Astrocyte (in vitro differentiated cells and primary cell): ENCODE data around the gene CABLES1. TPM values are rescaled to one million over a fixed set of nuclear protein-coding genes. Genes with fewer than 3 reads are reported as not detected.

Experiments
- DNase-seq: peaks from one replicate; pipeline ENCODE4 v3.0.0-alpha.2; 2010; ENCODE audit warnings: low read depth
- FAIRE-seq: peaks from 2 replicates; lab custom pipeline; 2011; peaks lifted over from hg19 to GRCh38; lab: Jason Lieb, UNC
- H2AFZ ChIP-seq: 2 replicates; pipeline ENCODE4 v1.6.0; 2012; ENCODE audit warnings: low read depth, low read length, inconsistent platforms
- H3K27ac ChIP-seq: 2 replicates; pipeline ENCODE4 v1.5.1; 2011; ENCODE audit warnings: low read depth, low read length, inconsistent platforms
- H3K27me3 ChIP-seq: 2 replicates; pipeline ENCODE4 v1.6.0; 2011; ENCODE audit warnings: low read length, inconsistent platforms; ENCODE audit not compliant: insufficient read depth
- H3K36me3 ChIP-seq: 2 replicates; pipeline ENCODE4 v1.5.1; 2011; ENCODE audit warnings: low read length, inconsistent platforms; ENCODE audit not compliant: insufficient read depth
- H3K4me1 ChIP-seq: 2 replicates; pipeline ENCODE4 v1.5.1; 2011; ENCODE audit warnings: low read length, inconsistent platforms; ENCODE audit not compliant: insufficient read depth
- H3K4me2 ChIP-seq: 2 replicates; pipeline ENCODE4 v1.6.0; 2012; ENCODE audit warnings: low read length, inconsistent platforms
- H3K4me3 ChIP-seq: 2 replicates; pipeline ENCODE4 v1.5.1; 2011; ENCODE audit warnings: low read depth, mild to moderate bottlenecking, low read length, inconsistent platforms; ENCODE audit not compliant: insufficient read depth
- H3K79me2 ChIP-seq: 2 replicates; pipeline ENCODE4 v1.6.0; 2012; ENCODE audit warnings: mild to moderate bottlenecking, low read length, inconsistent platforms; ENCODE audit not compliant: insufficient read depth
- H3K9ac ChIP-seq: 2 replicates; pipeline ENCODE4 v1.6.0; 2012; ENCODE audit warnings: mild to moderate bottlenecking, low read length, inconsistent platforms
- H3K9me3 ChIP-seq: 2 replicates; pipeline ENCODE4 v1.5.1; 2012; ENCODE audit warnings: low read depth, mild to moderate bottlenecking, low read length, inconsistent platforms; ENCODE audit not compliant: insufficient read depth
- H4K20me1 ChIP-seq: 2 replicates; pipeline ENCODE4 v1.6.0; 2012; ENCODE audit warnings: low read length, inconsistent platforms; ENCODE audit not compliant: insufficient read depth
- H3K27ac Mint-ChIP-seq: one replicate; pipeline ENCODE4 v1.8.0; 2021; ENCODE audit warnings: mild to moderate bottlenecking, mixed read lengths; ENCODE audit not compliant: unreplicated experiment
- H3K27me3 Mint-ChIP-seq: one replicate; pipeline ENCODE4 v1.8.0; 2021; ENCODE audit warnings: low read depth, mixed read lengths; ENCODE audit not compliant: unreplicated experiment
- H3K36me3 Mint-ChIP-seq: one replicate; pipeline ENCODE4 v1.8.0; 2021; ENCODE audit warnings: low read depth, mixed read lengths; ENCODE audit not compliant: unreplicated experiment
- H3K4me1 Mint-ChIP-seq: one replicate; pipeline ENCODE4 v1.8.0; 2021; ENCODE audit warnings: low read depth, mixed read lengths; ENCODE audit not compliant: unreplicated experiment
- H3K4me3 Mint-ChIP-seq: one replicate; pipeline ENCODE4 v1.8.0; 2021; ENCODE audit warnings: mild to moderate bottlenecking, moderate library complexity, mixed read lengths; ENCODE audit not compliant: unreplicated experiment
- H3K9me3 Mint-ChIP-seq: one replicate; pipeline ENCODE4 v1.8.0; 2021; ENCODE audit warnings: mild to moderate bottlenecking, mixed read lengths; ENCODE audit not compliant: unreplicated experiment
- CTCF ChIP-seq: IDR thresholded peaks from 2 replicates; pipeline ENCODE4 v1.5.1; 2011; ENCODE audit warnings: low read depth, mild to moderate bottlenecking, inconsistent platforms, low read length, moderate library complexity; ENCODE audit not compliant: insufficient read depth
- EZH2 ChIP-seq: IDR thresholded peaks from 2 replicates; pipeline ENCODE4 v1.6.1; 2012; ENCODE audit warnings: mild to moderate bottlenecking, low read length, inconsistent platforms; ENCODE audit not compliant: insufficient read depth
- total RNA-seq: library from RNA; stranded (reverse); gene quantifications from 2 replicates; pipeline ENCODE4 v1.2.1, GENCODE V29; 2021

CABLES1 gene
- total RNA-seq, 1 donor from 2014 or later = 14.5 TPM

GRCh38 chr18:23302851-23303527 lies 167.7 kb downstream of the CABLES1 start:
- FAIRE-seq (peak; percentile 99), DNase-seq (peak; percentile 98)
- Histone ChIP-seq H3K27ac (peak overlapping the region; percentile 84), H3K4me1 (peaks cover 33% of the 10 kb centered on the region), H3K36me3 (no peaks in the 10 kb centered on the region), H3K4me3 (no peak overlapping the region), H3K9ac (peak overlapping the region; percentile 62), H3K79me2 (no peaks in the 10 kb centered on the region), H3K4me2 (peak overlapping the region; percentile 55), H3K27me3 (no peaks in the 10 kb centered on the region), H3K9me3 (no peaks in the 10 kb centered on the region), H4K20me1 (no peaks in the 10 kb centered on the region), H2AFZ (peak overlapping the region; percentile 22)
- no peaks in the 10 kb centered on the region for H3K27me3 Mint-ChIP-seq
- TF ChIP-seq EZH2 (no peak), CTCF (no peak)
- H3K9me3 Mint-ChIP-seq = peaks cover 1% of the 10 kb centered on the region
- peaks cover 1% of the 10 kb centered on the region for H3K36me3 Mint-ChIP-seq
- H3K4me3 Mint-ChIP-seq = no peak overlapping the region
- peak overlapping the region; percentile 97 for H3K27ac Mint-ChIP-seq
- peaks cover 25% of the 10 kb centered on the region for H3K4me1 Mint-ChIP-seq

GRCh38 chr18:23306822-23307221 lies 171.5 kb downstream of the CABLES1 start:
- no peak overlapping the region for H3K4me3 ChIP-seq
- peak overlapping the region; percentile 60 for H3K27ac ChIP-seq
- no peaks in the 10 kb centered on the region for H4K20me1 ChIP-seq
- no peaks in the 10 kb centered on the region for H3K27me3 ChIP-seq
- no peak overlapping the region for H3K4me2 ChIP-seq
- H3K9me3 ChIP-seq = no peaks in the 10 kb centered on the region
- H3K4me3 Mint-ChIP-seq = no peak overlapping the region
- H3K4me1 Mint-ChIP-seq = peaks cover 39% of the 10 kb centered on the region
- no peaks in the 10 kb centered on the region for H3K79me2 ChIP-seq
- no peaks in the 10 kb centered on the region for H3K27me3 Mint-ChIP-seq
- no peaks in the 10 kb centered on the region for H3K36me3 ChIP-seq
- peaks cover 6% of the 10 kb centered on the region for H3K36me3 Mint-ChIP-seq
- DNase-seq (no peak), FAIRE-seq (no peak)
- TF ChIP-seq CTCF (no peak), EZH2 (no peak)
- no peak overlapping the region for H3K27ac Mint-ChIP-seq
- H3K4me1 ChIP-seq = peaks cover 49% of the 10 kb centered on the region
- no peaks in the 10 kb centered on the region for H3K9me3 Mint-ChIP-seq
- no peak overlapping the region for H2AFZ ChIP-seq
- no peak overlapping the region for H3K9ac ChIP-seq

GRCh38 chr18:23307567-23308295 lies 172.4 kb downstream of the CABLES1 start:
- Histone ChIP-seq H3K9ac (peak overlapping the region; percentile 38), H3K27ac (peak overlapping the region; percentile 60), H2AFZ (no peak overlapping the region), H3K36me3 (no peaks in the 10 kb centered on the region), H3K4me1 (peaks cover 49% of the 10 kb centered on the region), H3K4me3 (no peak overlapping the region), H3K27me3 (no peaks in the 10 kb centered on the region), H3K79me2 (no peaks in the 10 kb centered on the region), H3K9me3 (no peaks in the 10 kb centered on the region), H3K4me2 (peak overlapping the region; percentile 64), H4K20me1 (no peaks in the 10 kb centered on the region)
- TF ChIP-seq EZH2 (no peak), CTCF (no peak)
- Mint-ChIP-seq H3K27ac (peak overlapping the region; percentile 90), H3K9me3 (no peaks in the 10 kb centered on the region), H3K4me1 (peaks cover 39% of the 10 kb centered on the region), H3K27me3 (no peaks in the 10 kb centered on the region), H3K4me3 (no peak overlapping the region), H3K36me3 (peaks cover 6% of the 10 kb centered on the region)
- FAIRE-seq = no peak
- peak; percentile 76 for DNase-seq
